ENCODE data around the gene MYO1C.
"Not testable (repeated sequence)": the region's sequence is repeated elsewhere in the genome, so short reads cannot be mapped to it uniquely, and the experiment has no call there.

MYO1C gene

DNA sequence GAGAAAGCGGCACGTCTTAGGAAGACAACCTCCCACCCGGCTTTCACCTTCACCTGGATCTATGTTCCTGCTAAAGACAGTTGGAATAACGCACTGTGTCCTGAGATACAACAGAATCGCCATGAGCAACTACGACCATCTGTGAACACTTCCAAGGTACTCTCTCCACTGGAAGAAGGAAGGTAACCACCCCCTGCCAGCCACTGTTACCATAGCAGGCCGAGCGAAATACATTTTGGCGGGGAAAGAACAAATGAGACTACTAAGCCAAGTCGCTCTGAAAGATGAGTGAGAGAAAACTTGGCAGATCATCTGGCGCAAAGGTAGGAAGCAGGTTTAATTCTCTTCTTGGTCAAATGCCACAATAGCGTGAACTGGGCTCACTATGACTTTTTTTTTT lies 46.3 kb downstream of the MYO1C start:
- Histone ChIP-seq H3K4me3 (no peak overlapping the region), H3K27ac (peak overlapping the region in 1 of 21 experiments; percentile 28)

DNA sequence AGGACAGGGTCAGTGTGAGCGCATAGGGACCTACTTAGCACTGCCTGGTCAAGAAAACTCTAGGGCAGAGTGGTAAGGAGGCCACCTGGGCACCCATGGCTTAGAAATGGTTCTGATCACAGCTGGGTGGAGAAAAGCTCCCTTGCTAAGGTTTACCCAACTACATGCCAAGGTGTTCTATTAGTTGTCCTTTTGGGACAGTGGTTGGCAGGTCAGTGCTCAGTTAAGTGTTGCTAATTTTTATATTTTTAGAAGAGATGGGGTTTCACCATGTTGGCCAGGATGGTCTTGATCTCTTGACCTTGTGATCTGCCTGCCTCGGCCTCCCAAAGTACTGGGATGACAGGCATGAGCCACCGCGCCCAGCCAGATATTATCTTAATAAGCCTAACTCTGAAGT lies 46.8 kb downstream of the MYO1C start:
- not testable (repeated sequence) for H3K4me3 ChIP-seq, H3K27ac ChIP-seq

- H3K4me3 ChIP-seq, H3K27ac ChIP-seq: not testable (repeated sequence)
These were observed 49.8 kb downstream of the MYO1C start for GRCh38 chr17:1442721-1443120.

GRCh38 chr17:1442187-1442586 lies 50.3 kb downstream of the MYO1C start:
- Histone ChIP-seq H3K27ac (no peak overlapping the region), H3K4me3 (no peak overlapping the region)

DNA sequence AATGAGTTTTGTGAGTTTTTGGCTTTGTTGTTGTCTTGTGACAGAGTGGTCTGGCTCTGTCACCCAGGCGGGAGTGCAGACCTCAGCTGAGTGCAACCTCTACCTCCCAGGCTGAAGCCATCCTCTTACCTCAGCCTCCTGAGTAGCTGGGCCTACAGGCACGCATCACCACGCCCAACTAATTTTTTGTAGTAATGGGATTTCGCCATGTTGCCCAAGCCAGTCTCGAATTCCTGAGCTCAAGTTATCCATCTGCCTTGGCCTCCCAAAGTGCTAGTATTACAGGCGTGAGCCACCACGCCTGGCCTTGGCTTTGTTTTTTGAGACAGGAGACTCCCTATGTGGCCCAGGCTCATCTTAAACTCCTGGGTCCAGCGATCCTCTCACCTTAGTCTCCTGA lies 51.6 kb downstream of the MYO1C start:
- Histone ChIP-seq H3K27ac (no peak overlapping the region), H3K4me3 (no peak overlapping the region)

DNA sequence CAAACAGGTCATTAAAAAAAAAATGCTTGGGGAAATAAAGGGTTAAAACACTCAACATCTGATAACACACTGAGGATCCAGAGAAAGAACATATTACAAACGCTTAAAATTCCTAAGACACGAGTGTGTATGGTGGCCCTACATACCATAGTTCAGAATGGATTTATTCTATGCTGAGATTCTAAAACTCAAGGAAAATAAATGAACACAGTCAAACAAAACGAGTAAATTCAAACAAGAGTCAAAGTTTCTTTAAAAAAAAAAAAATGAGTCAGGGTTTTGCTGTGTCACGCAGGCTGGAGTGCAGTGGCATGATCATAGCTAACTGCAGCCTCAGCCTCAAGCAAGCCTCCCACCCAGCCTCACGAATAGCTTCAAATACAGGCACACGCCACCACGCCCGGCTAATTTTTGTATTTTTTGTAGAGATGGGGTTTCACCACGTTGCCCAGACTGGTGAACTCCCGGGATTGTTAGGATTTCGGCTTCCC lies 53.8 kb downstream of the MYO1C start:
- H3K4me3 ChIP-seq, result no peak overlapping the region
- H3K27ac ChIP-seq, result peak overlapping the region in 2 of 21 experiments; percentile 11 to 29

- no peak overlapping the region for H3K4me3 ChIP-seq
- no peak overlapping the region for H3K27ac ChIP-seq
These were observed 57.2 kb downstream of the MYO1C start for GRCh38 chr17:1435326-1435725.

DNA sequence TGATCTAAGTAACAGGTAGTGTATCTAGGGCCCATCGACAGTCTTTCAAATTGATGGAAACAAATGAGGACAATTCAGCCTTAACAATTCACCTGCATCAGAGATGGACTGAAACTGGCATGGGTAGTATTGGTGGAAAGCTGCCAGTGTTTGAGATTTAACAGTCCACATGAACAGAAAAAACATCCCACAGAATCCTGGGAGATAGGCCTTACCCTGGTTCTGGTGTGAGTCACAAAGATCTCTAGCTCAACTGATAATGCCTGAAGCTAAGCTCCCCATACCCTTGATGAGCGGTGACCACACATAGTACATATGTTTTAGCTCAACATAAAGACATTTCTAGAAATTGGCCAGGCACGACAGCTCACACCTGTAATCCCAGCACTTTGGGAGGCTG lies 58.3 kb downstream of the MYO1C start:
- Histone ChIP-seq H3K27ac (no peak overlapping the region), H3K4me3 (no peak overlapping the region)

DNA sequence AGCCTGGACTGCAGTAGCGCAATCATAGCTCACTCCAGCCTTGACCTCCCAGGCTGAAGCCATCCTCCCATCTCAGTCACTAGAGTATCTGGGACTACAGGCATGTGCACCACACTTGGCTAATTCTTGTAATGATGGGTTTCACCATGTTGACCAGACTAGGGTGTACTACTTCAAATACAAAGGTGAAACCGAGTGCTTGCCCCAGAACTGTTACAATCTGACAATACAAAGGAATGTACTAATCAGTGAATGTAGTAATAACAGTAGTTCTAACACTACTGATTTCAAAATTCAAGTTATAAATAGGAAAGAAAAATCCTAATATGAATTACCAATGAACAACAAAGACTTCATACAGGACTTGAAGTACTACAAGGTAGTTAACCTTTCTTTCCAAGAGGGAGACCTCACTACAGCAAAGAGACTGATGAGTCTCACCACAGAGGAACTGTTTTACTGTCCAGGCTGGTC lies 60.8 kb downstream of the MYO1C start:
- H3K27ac ChIP-seq, result no peak overlapping the region
- H3K4me3 ChIP-seq, result no peak overlapping the region

GRCh38 chr17:1423456-1424135 lies 68.9 kb downstream of the MYO1C start:
- Histone ChIP-seq H3K27ac (peak overlapping the region in 3 of 21 experiments; percentile 16 to 42 (median 36)), H3K4me3 (no peak overlapping the region)

DNA sequence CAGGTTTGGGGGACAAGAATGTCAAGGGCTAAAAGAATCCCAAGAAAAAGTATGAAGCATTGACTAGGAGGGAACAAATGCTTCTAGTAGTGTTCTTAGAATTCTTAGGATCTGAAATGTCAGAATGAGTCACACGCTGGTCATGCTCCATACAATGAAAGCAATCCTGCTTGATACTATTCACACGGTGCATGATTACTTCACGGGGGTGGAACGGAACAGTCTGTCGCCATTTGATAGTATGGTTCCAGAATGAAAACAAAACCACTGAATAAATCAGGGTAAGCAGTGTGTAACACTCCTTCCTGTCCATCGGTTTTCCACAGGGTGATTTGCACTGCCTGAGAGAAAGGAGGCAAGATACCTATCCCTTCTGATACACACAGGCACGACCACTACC lies 69.6 kb downstream of the MYO1C start:
- H3K27ac ChIP-seq, result peak overlapping the region in 3 of 21 experiments; percentile 1 to 49 (median 42)
- no peak overlapping the region for H3K4me3 ChIP-seq

DNA sequence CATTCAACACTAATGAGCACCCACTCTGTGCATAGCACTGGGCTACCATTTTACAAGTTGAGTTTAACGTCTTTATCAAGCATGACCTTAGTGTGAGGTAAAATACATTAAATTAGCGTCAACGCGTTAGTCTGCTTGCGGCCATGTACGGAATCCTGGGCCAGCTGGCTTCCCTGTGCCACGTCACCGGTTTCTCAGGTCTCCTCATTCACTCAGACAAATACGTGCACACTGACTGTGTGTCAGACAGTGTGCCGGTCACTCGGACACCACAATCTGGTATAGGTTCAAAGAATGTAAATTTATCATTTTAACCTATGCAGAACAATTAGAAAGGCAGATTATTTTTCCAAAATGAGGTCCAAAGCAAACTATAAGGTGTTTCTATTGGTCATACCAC lies 71.0 kb downstream of the MYO1C start:
- no peak overlapping the region for H3K27ac ChIP-seq
- no peak overlapping the region for H3K4me3 ChIP-seq

- Histone ChIP-seq H3K4me3 (no peak overlapping the region), H3K27ac (no peak overlapping the region)
These were observed 71.5 kb downstream of the MYO1C start for GRCh38 chr17:1420981-1421380.

- H3K4me3 ChIP-seq, result no peak overlapping the region
- H3K27ac ChIP-seq, result no peak overlapping the region
These were observed 72.3 kb downstream of the MYO1C start for GRCh38 chr17:1420163-1420562.

DNA sequence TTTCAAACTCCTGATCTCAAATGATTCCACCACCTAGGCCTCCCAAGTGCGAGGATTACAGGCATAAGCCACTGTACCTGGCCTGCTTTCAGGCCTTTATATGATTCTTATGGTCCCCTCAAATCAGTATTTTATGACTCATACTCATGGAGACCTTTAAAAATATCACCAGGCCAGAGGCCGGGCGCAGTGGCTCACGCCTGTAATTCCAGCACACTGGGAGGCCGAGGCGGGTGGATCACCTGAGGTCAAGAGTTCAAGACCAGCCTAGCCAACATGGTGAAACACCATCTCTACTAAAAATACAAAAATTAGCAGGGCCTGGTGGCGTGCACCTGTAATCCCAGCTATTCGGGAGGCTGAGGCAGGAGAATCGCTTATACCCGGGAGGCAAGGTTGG lies 74.0 kb downstream of the MYO1C start:
- not testable (repeated sequence) for H3K27ac ChIP-seq, H3K4me3 ChIP-seq

DNA sequence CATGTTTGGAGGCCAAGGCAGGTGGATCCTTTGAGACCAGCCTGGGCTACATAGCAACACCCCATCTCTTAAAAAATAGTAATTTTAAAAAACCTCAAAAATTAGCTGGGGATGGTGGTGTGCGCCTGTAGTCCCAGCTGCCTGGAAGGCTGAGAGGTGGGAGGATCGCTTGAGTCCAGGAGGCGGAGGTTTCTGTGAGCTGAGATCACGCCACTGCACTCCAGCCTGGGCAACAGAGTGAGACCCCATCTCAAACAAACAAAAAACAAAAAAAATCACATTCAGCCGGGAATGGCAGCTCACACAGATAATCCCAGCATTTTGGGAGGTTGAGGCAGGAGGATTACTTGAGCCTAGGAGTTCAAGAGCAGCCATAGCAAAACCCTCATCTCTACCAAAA lies 76.1 kb downstream of the MYO1C start:
- Histone ChIP-seq H3K4me3 (no peak overlapping the region), H3K27ac (no peak overlapping the region)

GRCh38 chr17:1414634-1415033 lies 77.9 kb downstream of the MYO1C start:
- Histone ChIP-seq H3K27ac (no peak overlapping the region), H3K4me3 (no peak overlapping the region)
